ENCODE results near the gene PCDHGC5.

The PCDHGC5 gene

DNA sequence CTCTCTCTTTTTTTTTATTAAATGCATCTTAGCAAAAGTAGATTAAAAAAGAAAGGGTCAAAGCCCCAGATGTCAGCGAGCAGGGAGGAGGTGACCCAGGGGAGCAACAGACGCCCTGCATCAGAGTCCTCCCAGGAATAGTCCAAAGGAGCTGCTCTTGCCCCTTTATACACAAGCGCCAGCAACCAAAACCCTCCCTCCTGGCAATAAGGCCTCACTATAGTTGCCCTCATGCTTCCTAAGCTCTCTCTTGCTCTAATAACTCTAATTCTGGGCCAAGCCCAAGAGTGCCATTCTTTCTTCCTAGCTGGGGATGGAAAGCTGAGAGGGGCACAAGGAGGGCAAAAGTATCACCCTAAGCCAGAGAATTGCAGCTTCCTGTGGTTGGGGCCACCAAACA is 26.3 kb downstream of the PCDHGC5 start:
- TF ChIP-seq, protein P1, sequence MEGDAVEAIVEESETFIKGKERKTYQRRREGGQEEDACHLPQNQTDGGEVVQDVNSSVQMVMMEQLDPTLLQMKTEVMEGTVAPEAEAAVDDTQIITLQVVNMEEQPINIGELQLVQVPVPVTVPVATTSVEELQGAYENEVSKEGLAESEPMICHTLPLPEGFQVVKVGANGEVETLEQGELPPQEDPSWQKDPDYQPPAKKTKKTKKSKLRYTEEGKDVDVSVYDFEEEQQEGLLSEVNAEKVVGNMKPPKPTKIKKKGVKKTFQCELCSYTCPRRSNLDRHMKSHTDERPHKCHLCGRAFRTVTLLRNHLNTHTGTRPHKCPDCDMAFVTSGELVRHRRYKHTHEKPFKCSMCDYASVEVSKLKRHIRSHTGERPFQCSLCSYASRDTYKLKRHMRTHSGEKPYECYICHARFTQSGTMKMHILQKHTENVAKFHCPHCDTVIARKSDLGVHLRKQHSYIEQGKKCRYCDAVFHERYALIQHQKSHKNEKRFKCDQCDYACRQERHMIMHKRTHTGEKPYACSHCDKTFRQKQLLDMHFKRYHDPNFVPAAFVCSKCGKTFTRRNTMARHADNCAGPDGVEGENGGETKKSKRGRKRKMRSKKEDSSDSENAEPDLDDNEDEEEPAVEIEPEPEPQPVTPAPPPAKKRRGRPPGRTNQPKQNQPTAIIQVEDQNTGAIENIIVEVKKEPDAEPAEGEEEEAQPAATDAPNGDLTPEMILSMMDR (IDR thresholded peaks at IDR 0.05): no peak

DNA sequence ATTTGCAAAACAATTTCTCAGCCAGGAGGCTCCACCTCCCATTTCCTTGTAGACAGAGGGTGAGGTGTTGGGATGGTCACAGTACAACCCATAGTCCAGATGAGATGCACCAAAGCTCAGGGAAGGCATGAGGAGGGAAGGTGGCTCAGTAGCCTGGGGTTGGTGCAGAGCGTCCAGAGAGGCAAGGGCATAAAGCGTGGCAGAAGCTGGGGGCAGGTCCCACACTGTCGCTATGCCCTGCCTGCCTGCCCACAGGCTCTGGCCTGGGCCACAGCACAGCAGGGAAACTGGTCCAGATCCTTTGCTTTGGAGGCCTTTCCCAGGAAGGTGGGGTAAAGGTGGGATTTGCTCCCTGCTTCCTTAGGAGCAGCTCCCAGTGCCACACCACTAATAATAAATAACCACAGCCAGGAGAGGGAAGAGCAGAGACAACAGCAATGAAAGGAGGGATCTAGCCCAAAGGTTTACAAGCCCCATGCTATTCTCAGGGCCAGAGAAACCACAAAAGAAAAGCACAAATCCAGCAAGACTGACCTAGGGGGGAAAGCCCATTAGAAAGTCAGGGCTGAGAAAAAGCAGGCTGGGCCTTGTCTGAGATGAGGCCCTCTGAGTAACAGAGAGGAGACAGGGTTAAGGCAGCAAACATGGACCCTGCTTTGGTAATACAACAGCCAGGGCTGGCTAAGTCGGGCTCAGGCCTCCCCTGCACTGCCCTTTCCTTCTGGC is 27.2 kb downstream of the PCDHGC5 start:
- TF ChIP-seq, protein P1 (IDR thresholded peaks at IDR 0.05): no peak

DNA sequence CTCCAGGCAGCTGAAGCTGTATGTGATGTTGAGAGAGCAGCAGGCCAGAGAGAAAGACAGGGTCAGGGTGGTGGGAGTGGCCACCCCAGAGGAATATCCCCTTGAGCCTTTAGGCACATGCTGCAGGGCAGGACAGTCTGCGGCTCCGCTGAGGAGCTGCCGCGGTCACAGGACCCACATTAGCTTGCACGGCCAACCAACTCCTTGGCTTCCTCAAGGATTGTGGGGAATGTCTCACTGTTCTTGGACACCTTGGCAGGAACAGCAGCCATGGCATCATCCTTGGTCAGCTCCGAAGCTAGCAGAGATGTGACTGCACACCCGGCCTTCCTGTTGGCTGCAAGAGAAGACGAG is 27.8 kb downstream of the PCDHGC5 start:
- TF ChIP-seq, protein P1 (IDR thresholded peaks at IDR 0.05): no peak

DNA sequence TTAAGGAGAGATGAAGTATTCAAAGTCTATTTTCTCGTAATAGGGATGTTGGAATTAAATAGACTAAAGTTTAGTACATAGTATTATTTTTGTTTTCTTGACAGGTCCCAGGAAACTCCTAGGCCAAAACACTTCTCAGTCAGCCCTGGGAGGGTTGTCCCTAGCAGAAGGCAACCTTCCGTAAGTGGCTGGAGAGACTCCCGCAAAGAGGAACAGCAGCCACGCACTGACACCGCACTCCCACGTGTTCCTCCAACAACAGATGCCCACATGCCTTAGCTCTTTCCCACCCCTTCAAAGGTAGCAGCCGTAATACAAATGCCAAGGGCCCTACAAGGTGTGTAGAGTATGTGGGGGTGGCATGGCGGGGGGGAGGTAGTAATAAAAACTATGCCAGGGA is 28.4 kb downstream of the PCDHGC5 start:
- TF ChIP-seq, protein P1 (IDR thresholded peaks at IDR 0.05): no peak

DNA sequence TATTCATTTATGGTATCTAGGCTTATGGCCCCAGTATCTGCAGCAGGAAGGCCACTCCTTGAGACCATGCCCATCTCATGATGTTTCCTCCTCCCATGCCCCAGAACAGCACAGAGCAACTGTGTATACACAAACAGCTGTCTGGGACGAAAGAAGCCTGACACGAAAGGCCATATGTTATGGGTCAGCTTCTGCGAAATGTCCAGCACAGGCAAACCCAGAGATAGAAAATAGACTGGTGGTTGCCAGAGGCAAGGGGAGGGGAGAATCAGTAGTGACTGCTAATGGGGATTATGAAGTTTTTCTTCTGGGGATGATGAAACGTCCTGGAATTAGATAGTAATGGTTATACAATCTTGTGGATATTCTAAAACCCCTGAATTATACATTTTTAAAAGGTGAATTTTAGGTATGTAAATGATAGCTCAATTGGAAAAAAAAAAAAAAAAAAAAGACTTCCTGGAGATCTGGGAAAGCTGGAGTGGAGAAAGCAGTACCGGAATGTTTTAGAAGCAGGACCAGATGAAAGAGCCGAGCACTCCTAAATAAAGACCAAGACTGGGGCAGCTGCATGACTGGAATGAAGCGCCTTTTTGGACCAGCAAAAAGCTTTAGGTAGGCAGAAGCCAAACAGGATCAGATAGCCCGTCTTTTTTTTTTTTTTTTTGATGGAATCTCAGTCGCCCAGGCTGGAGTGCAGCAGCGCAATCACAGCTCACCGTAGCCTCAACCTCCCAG is 29.2 kb downstream of the PCDHGC5 start:
- TF ChIP-seq, protein P1 (IDR thresholded peaks at IDR 0.05): no peak

DNA sequence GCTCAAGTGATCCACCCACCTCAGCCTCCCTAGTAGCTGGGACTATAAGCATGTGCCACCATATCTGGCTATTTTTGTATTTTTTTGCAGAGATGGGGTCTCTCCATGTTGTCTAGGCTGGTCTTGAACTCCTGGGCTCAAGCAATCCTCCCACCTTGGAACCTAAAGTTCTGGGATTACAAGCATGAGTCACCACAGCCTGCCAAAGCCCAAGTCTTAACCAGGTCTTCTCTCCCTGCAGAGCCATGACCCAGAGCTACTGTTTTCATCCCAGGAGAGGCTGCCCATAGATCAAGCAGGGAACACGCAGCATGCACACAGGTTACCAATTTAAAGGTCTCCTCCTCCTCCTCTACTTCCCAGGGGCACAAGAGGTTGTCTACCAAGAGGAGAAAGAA is 29.7 kb downstream of the PCDHGC5 start:
- TF ChIP-seq, protein P1 (IDR thresholded peaks at IDR 0.05): no peak

DNA sequence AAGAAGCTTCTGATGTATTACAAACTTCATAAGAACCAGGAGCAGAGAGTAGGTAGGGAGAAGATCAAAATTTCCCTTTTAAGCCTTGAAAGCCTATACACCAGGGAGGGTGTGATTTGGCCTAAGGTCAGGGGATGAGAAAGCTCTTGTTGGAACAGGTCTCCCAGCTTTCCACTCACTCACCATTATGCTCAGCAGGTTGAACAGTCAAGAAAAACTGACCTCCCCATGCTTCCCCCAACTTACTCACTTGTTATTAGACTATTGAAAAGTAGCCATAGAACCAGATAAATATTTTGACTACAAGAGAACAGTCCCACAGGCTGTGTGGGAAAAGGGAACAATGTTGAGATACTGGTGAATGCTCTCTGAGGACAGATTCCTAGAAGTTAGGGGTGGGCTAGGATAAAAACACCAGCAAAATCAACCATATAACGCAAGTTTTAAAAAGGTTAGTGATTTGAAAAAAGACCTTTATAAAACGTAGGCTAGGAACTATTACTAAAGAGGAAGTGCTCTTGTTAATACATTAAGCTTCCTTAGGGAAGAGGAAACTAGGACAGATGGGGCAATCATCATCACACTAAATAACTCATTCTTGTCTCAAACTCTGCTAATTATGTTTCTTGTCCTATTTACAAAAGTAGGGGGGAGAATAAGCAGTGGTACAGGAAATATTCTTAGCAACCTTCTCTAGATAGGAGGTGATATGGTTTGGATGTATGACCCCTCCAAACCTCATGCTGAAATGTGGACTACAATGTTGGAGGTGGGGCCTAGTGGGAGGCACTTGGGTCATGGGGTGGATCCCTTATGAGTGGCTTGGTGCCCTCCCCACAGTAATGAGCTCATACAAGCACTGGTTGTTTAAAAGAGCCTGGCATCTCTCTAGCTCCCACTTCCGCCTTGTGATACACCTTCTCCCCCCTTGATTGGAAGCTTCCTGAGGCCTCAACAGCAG is 31.0 kb downstream of the PCDHGC5 start:
- TF ChIP-seq, protein P1 (IDR thresholded peaks at IDR 0.05): no peak
